A673 (cell line): Measurements from ENCODE around the gene FBXO22. TPM values are rescaled to one million over a fixed set of nuclear protein-coding genes. Genes with fewer than 3 reads are reported as not detected.

Experiments used
- BruUV-seq: library from RNA; stranded (reverse); fragments of 400-500 nt; replicated peaks from 2 replicates; lab custom pipeline; 2021; lab: Mats Ljungman, UMichigan
- CTCF ChIA-PET: fragments of 300-600 bp; sonication (Branson Sonifier 250); formaldehyde crosslinking; loops from one replicate; lab custom pipeline; 2022; ENCODE audit warnings: antibody characterized with exemption; lab: Charles Lee
- POLR2A ChIA-PET: fragments of 300-600 bp; sonication (Branson Sonifier 250); formaldehyde crosslinking; loops from one replicate; lab custom pipeline; 2022; ENCODE audit warnings: antibody characterized with exemption; ENCODE audit not compliant: low non-redundant PET; lab: Charles Lee
- DNase-seq: peaks from one replicate; pipeline ENCODE4 v3.0.0-alpha.2; 2015; ENCODE audit warnings: low spot score
- H3K27ac ChIP-seq: fragments of 200-600 bp; sonication (generic); 2 replicates; pipeline ENCODE4 v1.5.1; 2016; ENCODE audit warnings: mixed run types, low read depth, mild to moderate bottlenecking, mixed read lengths, antibody characterized with exemption, low read length; ENCODE audit not compliant: poor library complexity, severe bottlenecking
- H3K27me3 ChIP-seq: fragments of 200-600 bp; sonication (generic); replicated peaks from 2 replicates; pipeline ENCODE4 v1.6.1; 2017; ENCODE audit warnings: mixed run types, low read depth, mild to moderate bottlenecking, mixed read lengths, antibody characterized with exemption, low read length; ENCODE audit not compliant: insufficient read depth, poor library complexity
- H3K36me3 ChIP-seq: fragments of 200-600 bp; sonication (generic); 2 replicates; pipeline ENCODE4 v1.6.1; 2016; ENCODE audit warnings: mixed run types, mild to moderate bottlenecking, mixed read lengths, antibody characterized with exemption, low read length; ENCODE audit not compliant: insufficient read depth, poor library complexity, severe bottlenecking
- H3K4me1 ChIP-seq: fragments of 200-600 bp; sonication (generic); 2 replicates; pipeline ENCODE4 v1.6.1; 2017; ENCODE audit warnings: mixed run types, mild to moderate bottlenecking, mixed read lengths, antibody characterized with exemption, low read length; ENCODE audit not compliant: insufficient read depth, poor library complexity, severe bottlenecking
- H3K4me3 ChIP-seq: fragments of 200-600 bp; sonication (generic); 2 replicates; pipeline ENCODE4 v1.5.1; 2016; ENCODE audit warnings: low read depth, mixed run types, mild to moderate bottlenecking, mixed read lengths, low read length; ENCODE audit not compliant: poor library complexity, severe bottlenecking
- H3K9me3 ChIP-seq: fragments of 200-600 bp; sonication (generic); 2 replicates; pipeline ENCODE4 v1.6.1; 2016; ENCODE audit warnings: mixed run types, low read depth, mild to moderate bottlenecking, mixed read lengths, antibody characterized with exemption, low read length; ENCODE audit not compliant: poor library complexity, severe bottlenecking
- CTCF ChIP-seq: fragments of 300-800, 200-600 bp; sonication (generic); conservative IDR thresholded peaks from 2 replicates; pipeline ENCODE4 v1.5.1; 2017; ENCODE audit warnings: low read depth, mild to moderate bottlenecking, antibody characterized with exemption, low read length, moderate library complexity, mixed read lengths
- EZH2 ChIP-seq: fragments of 200-600 bp; sonication (generic); IDR thresholded peaks from 2 replicates; pipeline ENCODE4 v1.6.1; 2017; ENCODE audit warnings: borderline replicate concordance, low read depth, mild to moderate bottlenecking, mixed read lengths, antibody characterized with exemption, low read length; ENCODE audit not compliant: poor library complexity, severe bottlenecking
- intact Hi-C: fragments of 100-400 bp; cut with micrococcal nuclease; formaldehyde crosslinking; loops from one replicate; pipeline ENCODE4 v1.10.0; 2022; ENCODE audit not compliant: unreplicated experiment
- total RNA-seq: library from RNA; stranded (reverse); gene quantifications from 2 replicates; pipeline ENCODE4 v1.2.3, GENCODE V29; 2021

Gene FBXO22
- total RNA-seq, 1 experiment from 2014 or later, result 59.0 TPM

GRCh38 chr15:75925440-75925839 lies 21.8 kb downstream of the FBXO22 start:
- no peak overlapping the region for H3K27ac ChIP-seq
- no peaks in the 10 kb centered on the region for H3K27me3 ChIP-seq
- no peaks in the 10 kb centered on the region for H3K4me1 ChIP-seq
- no TSS peak for BruUV-seq
- intact Hi-C loops, result loop anchor here (10.0 kb wide), 2 partner anchors 121 to 191 kb away; no protein-coding TSS in a partner anchor
- CTCF ChIA-PET, result interaction anchor here (0.6 kb wide), 1 partner anchor 530 kb away, joined by 5 read pairs; no protein-coding TSS in a partner anchor
- no peak for DNase-seq
- H3K9me3 ChIP-seq, result no peaks in the 10 kb centered on the region
- POLR2A ChIA-PET, result no interaction called here
- TF ChIP-seq EZH2 (no peak), CTCF (no peak)
- H3K36me3 ChIP-seq, result peaks cover 8% of the 10 kb centered on the region
- no peak overlapping the region for H3K4me3 ChIP-seq

GRCh38 chr15:75926931-75927330 lies 23.3 kb downstream of the FBXO22 start:
- BruUV-seq, result no TSS peak
- Histone ChIP-seq H3K36me3 (peaks cover 9% of the 10 kb centered on the region), H3K27ac (no peak overlapping the region), H3K9me3 (no peaks in the 10 kb centered on the region), H3K27me3 (no peaks in the 10 kb centered on the region), H3K4me1 (no peaks in the 10 kb centered on the region), H3K4me3 (no peak overlapping the region)
- intact Hi-C loops, result loop anchor here (10.0 kb wide), 2 partner anchors 122 to 192 kb away; no protein-coding TSS in a partner anchor
- ChIA-PET CTCF (no interaction called here), POLR2A (no interaction called here)
- no peak for TF ChIP-seq EZH2
- TF ChIP-seq CTCF, result no peak
- no peak for DNase-seq

GRCh38 chr15:75927601-75928000 lies 23.9 kb downstream of the FBXO22 start:
- no peak overlapping the region for H3K4me3 ChIP-seq
- no peak for DNase-seq
- CTCF ChIA-PET, result no interaction called here
- H3K4me1 ChIP-seq, result no peaks in the 10 kb centered on the region
- BruUV-seq, result no TSS peak
- intact Hi-C loops, result loop anchor here (10.0 kb wide), 2 partner anchors 123 to 193 kb away; no protein-coding TSS in a partner anchor
- no peak overlapping the region for H3K27ac ChIP-seq
- TF ChIP-seq CTCF (no peak), EZH2 (no peak)
- H3K9me3 ChIP-seq, result no peaks in the 10 kb centered on the region
- H3K27me3 ChIP-seq, result no peaks in the 10 kb centered on the region
- POLR2A ChIA-PET, result no interaction called here
- peaks cover 12% of the 10 kb centered on the region for H3K36me3 ChIP-seq
